Activated naive CD4-positive, alpha-beta T cell treated with anti-CD3 and anti-CD28 coated beads, Interleukin-2, amount 50 U/mL, for 24 hours (primary cell): ENCODE data around the gene NXPH1.

Experiments used
- H3K27ac Mint-ChIP-seq: one replicate; pipeline ENCODE4 v1.8.0; 2021; ENCODE audit warnings: mild to moderate bottlenecking, mixed read lengths
- H3K27me3 Mint-ChIP-seq: one replicate; pipeline ENCODE4 v1.8.0; 2021; ENCODE audit warnings: mixed read lengths
- H3K36me3 Mint-ChIP-seq: one replicate; pipeline ENCODE4 v1.8.0; 2021; ENCODE audit warnings: mixed read lengths
- H3K4me1 Mint-ChIP-seq: one replicate; pipeline ENCODE4 v1.8.0; 2021; ENCODE audit warnings: mixed read lengths
- H3K4me3 Mint-ChIP-seq: one replicate; pipeline ENCODE4 v1.8.0; 2021; ENCODE audit warnings: mild to moderate bottlenecking, mixed read lengths
- H3K9me3 Mint-ChIP-seq: one replicate; pipeline ENCODE4 v1.8.0; 2021; ENCODE audit warnings: mixed read lengths

Gene NXPH1

GRCh38 chr7:8591289-8591688, 157.9 kb downstream of the NXPH1 start:
- no peak overlapping the region for H3K4me3 Mint-ChIP-seq
- H3K9me3 Mint-ChIP-seq = peaks cover 7% of the 10 kb centered on the region
- no peak overlapping the region for H3K27ac Mint-ChIP-seq
- H3K36me3 Mint-ChIP-seq = no peaks in the 10 kb centered on the region
- no peaks in the 10 kb centered on the region for H3K4me1 Mint-ChIP-seq
- H3K27me3 Mint-ChIP-seq = no peaks in the 10 kb centered on the region

GRCh38 chr7:8592167-8592566, 158.8 kb downstream of the NXPH1 start:
- Mint-ChIP-seq H3K4me3 (no peak overlapping the region), H3K27ac (no peak overlapping the region), H3K4me1 (no peaks in the 10 kb centered on the region), H3K27me3 (no peaks in the 10 kb centered on the region), H3K36me3 (no peaks in the 10 kb centered on the region), H3K9me3 (peaks cover 12% of the 10 kb centered on the region)

- H3K4me3 Mint-ChIP-seq = no peak overlapping the region
Observed at GRCh38 chr7:8594115-8594514, 160.7 kb downstream of the NXPH1 start.

GRCh38 chr7:8597565-8597964, 164.2 kb downstream of the NXPH1 start:
- H3K9me3 Mint-ChIP-seq = peaks cover 13% of the 10 kb centered on the region
- H3K36me3 Mint-ChIP-seq = no peaks in the 10 kb centered on the region
- H3K27me3 Mint-ChIP-seq = no peaks in the 10 kb centered on the region
- H3K4me3 Mint-ChIP-seq = no peak overlapping the region
- no peaks in the 10 kb centered on the region for H3K4me1 Mint-ChIP-seq
- H3K27ac Mint-ChIP-seq = no peak overlapping the region

More at GRCh38 chr7:8594115-8594514, 160.7 kb downstream of the NXPH1 start:
- H3K27me3 Mint-ChIP-seq = no peaks in the 10 kb centered on the region
- no peak overlapping the region for H3K27ac Mint-ChIP-seq
- H3K36me3 Mint-ChIP-seq = no peaks in the 10 kb centered on the region
- peaks cover 13% of the 10 kb centered on the region for H3K9me3 Mint-ChIP-seq
- no peaks in the 10 kb centered on the region for H3K4me1 Mint-ChIP-seq

- H3K27ac Mint-ChIP-seq = no peak overlapping the region
- H3K36me3 Mint-ChIP-seq = no peaks in the 10 kb centered on the region
- no peak overlapping the region for H3K4me3 Mint-ChIP-seq
- peaks cover 6% of the 10 kb centered on the region for H3K9me3 Mint-ChIP-seq
- no peaks in the 10 kb centered on the region for H3K4me1 Mint-ChIP-seq
- no peaks in the 10 kb centered on the region for H3K27me3 Mint-ChIP-seq
Observed at GRCh38 chr7:8601121-8601520, 167.7 kb downstream of the NXPH1 start.

GRCh38 chr7:8605221-8605620, 171.8 kb downstream of the NXPH1 start:
- no peaks in the 10 kb centered on the region for H3K27me3 Mint-ChIP-seq
- no peak overlapping the region for H3K4me3 Mint-ChIP-seq
- no peak overlapping the region for H3K27ac Mint-ChIP-seq
- no peaks in the 10 kb centered on the region for H3K4me1 Mint-ChIP-seq
- peaks cover 10% of the 10 kb centered on the region for H3K9me3 Mint-ChIP-seq
- H3K36me3 Mint-ChIP-seq = no peaks in the 10 kb centered on the region

GRCh38 chr7:8612584-8612983, 179.2 kb downstream of the NXPH1 start:
- Mint-ChIP-seq H3K27me3 (no peaks in the 10 kb centered on the region), H3K27ac (no peak overlapping the region), H3K36me3 (no peaks in the 10 kb centered on the region), H3K4me3 (no peak overlapping the region), H3K9me3 (peaks cover 4% of the 10 kb centered on the region), H3K4me1 (no peaks in the 10 kb centered on the region)

- H3K4me1 Mint-ChIP-seq = no peaks in the 10 kb centered on the region
- H3K36me3 Mint-ChIP-seq = no peaks in the 10 kb centered on the region
- H3K9me3 Mint-ChIP-seq = no peaks in the 10 kb centered on the region
- H3K27ac Mint-ChIP-seq = no peak overlapping the region
- no peaks in the 10 kb centered on the region for H3K27me3 Mint-ChIP-seq
- no peak overlapping the region for H3K4me3 Mint-ChIP-seq
Observed at GRCh38 chr7:8613191-8613590, 179.8 kb downstream of the NXPH1 start.

- no peak overlapping the region for H3K4me3 Mint-ChIP-seq
- H3K9me3 Mint-ChIP-seq = no peaks in the 10 kb centered on the region
- no peaks in the 10 kb centered on the region for H3K4me1 Mint-ChIP-seq
- H3K27ac Mint-ChIP-seq = no peak overlapping the region
- no peaks in the 10 kb centered on the region for H3K27me3 Mint-ChIP-seq
- H3K36me3 Mint-ChIP-seq = no peaks in the 10 kb centered on the region
Observed at GRCh38 chr7:8615019-8615418, 181.6 kb downstream of the NXPH1 start.

- Mint-ChIP-seq H3K4me1 (no peaks in the 10 kb centered on the region), H3K36me3 (no peaks in the 10 kb centered on the region), H3K9me3 (no peaks in the 10 kb centered on the region), H3K27me3 (no peaks in the 10 kb centered on the region), H3K4me3 (no peak overlapping the region), H3K27ac (no peak overlapping the region)
Observed at GRCh38 chr7:8618441-8619070, 185.1 kb downstream of the NXPH1 start.

GRCh38 chr7:8620169-8620568, 186.8 kb downstream of the NXPH1 start:
- Mint-ChIP-seq H3K9me3 (no peaks in the 10 kb centered on the region), H3K4me1 (no peaks in the 10 kb centered on the region), H3K4me3 (no peak overlapping the region), H3K27me3 (no peaks in the 10 kb centered on the region), H3K27ac (no peak overlapping the region), H3K36me3 (no peaks in the 10 kb centered on the region)

GRCh38 chr7:8625612-8626011, 192.2 kb downstream of the NXPH1 start:
- Mint-ChIP-seq H3K27ac (no peak overlapping the region), H3K9me3 (no peaks in the 10 kb centered on the region), H3K4me3 (no peak overlapping the region), H3K27me3 (no peaks in the 10 kb centered on the region), H3K36me3 (no peaks in the 10 kb centered on the region), H3K4me1 (no peaks in the 10 kb centered on the region)

GRCh38 chr7:8627325-8627724, 193.9 kb downstream of the NXPH1 start:
- Mint-ChIP-seq H3K27me3 (no peaks in the 10 kb centered on the region), H3K27ac (no peak overlapping the region)

GRCh38 chr7:8628656-8629055, 195.2 kb downstream of the NXPH1 start:
- Mint-ChIP-seq H3K9me3 (peaks cover 4% of the 10 kb centered on the region), H3K27ac (no peak overlapping the region), H3K4me1 (no peaks in the 10 kb centered on the region), H3K27me3 (no peaks in the 10 kb centered on the region), H3K36me3 (no peaks in the 10 kb centered on the region), H3K4me3 (no peak overlapping the region)

More at GRCh38 chr7:8627325-8627724, 193.9 kb downstream of the NXPH1 start:
- Mint-ChIP-seq H3K4me1 (no peaks in the 10 kb centered on the region), H3K9me3 (no peaks in the 10 kb centered on the region), H3K4me3 (no peak overlapping the region), H3K36me3 (no peaks in the 10 kb centered on the region)

- Mint-ChIP-seq H3K4me3 (no peak overlapping the region), H3K4me1 (no peaks in the 10 kb centered on the region), H3K9me3 (peaks cover 4% of the 10 kb centered on the region), H3K27ac (no peak overlapping the region), H3K36me3 (no peaks in the 10 kb centered on the region), H3K27me3 (no peaks in the 10 kb centered on the region)
Observed at GRCh38 chr7:8629504-8629903, 196.1 kb downstream of the NXPH1 start.

- H3K36me3 Mint-ChIP-seq = no peaks in the 10 kb centered on the region
- no peaks in the 10 kb centered on the region for H3K4me1 Mint-ChIP-seq
- H3K9me3 Mint-ChIP-seq = peaks cover 11% of the 10 kb centered on the region
- H3K4me3 Mint-ChIP-seq = no peak overlapping the region
- no peak overlapping the region for H3K27ac Mint-ChIP-seq
- H3K27me3 Mint-ChIP-seq = no peaks in the 10 kb centered on the region
Observed at GRCh38 chr7:8637322-8637721, 203.9 kb downstream of the NXPH1 start.

- Mint-ChIP-seq H3K36me3 (no peaks in the 10 kb centered on the region), H3K4me3 (no peak overlapping the region), H3K9me3 (peaks cover 8% of the 10 kb centered on the region), H3K27me3 (no peaks in the 10 kb centered on the region), H3K27ac (no peak overlapping the region), H3K4me1 (no peaks in the 10 kb centered on the region)
Observed at GRCh38 chr7:8638076-8638475, 204.7 kb downstream of the NXPH1 start.
